KOPT-K1 (cell line): ENCODE results near the gene ARHGEF3.

Source experiments
- H3K27ac ChIP-seq: fragments of 200-600 bp; sonication (generic); 2 replicates; pipeline ENCODE4 v1.5.1; 2016; ENCODE audit warnings: antibody characterized with exemption, mild to moderate bottlenecking, low read depth, low read length; ENCODE audit not compliant: poor library complexity, severe bottlenecking
- H3K36me3 ChIP-seq: fragments of 200-600 bp; sonication (generic); 2 replicates; pipeline ENCODE4 v1.5.1; 2017; ENCODE audit warnings: antibody characterized with exemption, mild to moderate bottlenecking, low read length, moderate library complexity; ENCODE audit not compliant: insufficient read depth
- H3K9me3 ChIP-seq: fragments of 200-600 bp; sonication (generic); 2 replicates; pipeline ENCODE4 v1.5.1; 2017; ENCODE audit warnings: antibody characterized with exemption, low read length, mild to moderate bottlenecking; ENCODE audit not compliant: insufficient read depth, poor library complexity, severe bottlenecking

The ARHGEF3 gene

GRCh38 chr3:56775838-56776555 is 25.8 kb downstream of the ARHGEF3 start:
- no peak overlapping the region for H3K27ac ChIP-seq

GRCh38 chr3:56775445-56775837 is 26.3 kb downstream of the ARHGEF3 start:
- Histone ChIP-seq H3K27ac (no peak overlapping the region), H3K36me3 (peaks cover 49% of the 10 kb centered on the region), H3K9me3 (no peaks in the 10 kb centered on the region)

More at GRCh38 chr3:56775838-56776555, 25.8 kb downstream of the ARHGEF3 start:
- peaks cover 46% of the 10 kb centered on the region for H3K36me3 ChIP-seq
- no peaks in the 10 kb centered on the region for H3K9me3 ChIP-seq

GRCh38 chr3:56773986-56774385 is 27.8 kb downstream of the ARHGEF3 start:
- peaks cover 61% of the 10 kb centered on the region for H3K36me3 ChIP-seq
- H3K27ac ChIP-seq, result no peak overlapping the region
- no peaks in the 10 kb centered on the region for H3K9me3 ChIP-seq

GRCh38 chr3:56772952-56773938 is 28.5 kb downstream of the ARHGEF3 start:
- Histone ChIP-seq H3K9me3 (no peaks in the 10 kb centered on the region), H3K36me3 (peaks cover 68% of the 10 kb centered on the region), H3K27ac (no peak overlapping the region)

GRCh38 chr3:56771376-56771775 is 30.4 kb downstream of the ARHGEF3 start:
- Histone ChIP-seq H3K27ac (no peak overlapping the region), H3K36me3 (peaks cover 69% of the 10 kb centered on the region), H3K9me3 (no peaks in the 10 kb centered on the region)

- Histone ChIP-seq H3K36me3 (peaks cover 65% of the 10 kb centered on the region), H3K27ac (no peak overlapping the region), H3K9me3 (no peaks in the 10 kb centered on the region)
Observed at GRCh38 chr3:56769116-56769707, 32.5 kb downstream of the ARHGEF3 start.

GRCh38 chr3:56764904-56765547 is 36.7 kb downstream of the ARHGEF3 start:
- no peak overlapping the region for H3K27ac ChIP-seq
- no peaks in the 10 kb centered on the region for H3K9me3 ChIP-seq
- H3K36me3 ChIP-seq, result peaks cover 49% of the 10 kb centered on the region

GRCh38 chr3:56764184-56764583 is 37.6 kb downstream of the ARHGEF3 start:
- Histone ChIP-seq H3K36me3 (peaks cover 40% of the 10 kb centered on the region), H3K9me3 (no peaks in the 10 kb centered on the region), H3K27ac (no peak overlapping the region)

- Histone ChIP-seq H3K36me3 (peaks cover 31% of the 10 kb centered on the region), H3K27ac (no peak overlapping the region), H3K9me3 (no peaks in the 10 kb centered on the region)
Observed at GRCh38 chr3:56763233-56763632, 38.5 kb downstream of the ARHGEF3 start.

GRCh38 chr3:56762718-56763117 is 39.0 kb downstream of the ARHGEF3 start:
- no peaks in the 10 kb centered on the region for H3K9me3 ChIP-seq
- no peak overlapping the region for H3K27ac ChIP-seq
- peaks cover 31% of the 10 kb centered on the region for H3K36me3 ChIP-seq

- Histone ChIP-seq H3K36me3 (peaks cover 32% of the 10 kb centered on the region), H3K9me3 (no peaks in the 10 kb centered on the region), H3K27ac (no peak overlapping the region)
Observed at GRCh38 chr3:56761887-56762651, 39.7 kb downstream of the ARHGEF3 start.

- Histone ChIP-seq H3K36me3 (peaks cover 37% of the 10 kb centered on the region), H3K27ac (no peak overlapping the region), H3K9me3 (no peaks in the 10 kb centered on the region)
Observed at GRCh38 chr3:56761023-56761422, 40.7 kb downstream of the ARHGEF3 start.

- Histone ChIP-seq H3K9me3 (no peaks in the 10 kb centered on the region), H3K27ac (no peak overlapping the region)
Observed at GRCh38 chr3:56759532-56759931, 42.2 kb downstream of the ARHGEF3 start.

GRCh38 chr3:56758539-56758981 is 43.2 kb downstream of the ARHGEF3 start:
- H3K27ac ChIP-seq, result peak overlapping the region; percentile 30
- peaks cover 55% of the 10 kb centered on the region for H3K36me3 ChIP-seq

More at GRCh38 chr3:56759532-56759931, 42.2 kb downstream of the ARHGEF3 start:
- peaks cover 49% of the 10 kb centered on the region for H3K36me3 ChIP-seq

More at GRCh38 chr3:56758539-56758981, 43.2 kb downstream of the ARHGEF3 start:
- H3K9me3 ChIP-seq, result no peaks in the 10 kb centered on the region
